Psoas muscle (tissue), 8 donors: ENCODE results near the gene FIGLA. TPM values are rescaled to one million over a fixed set of nuclear protein-coding genes. Genes with fewer than 3 reads are reported as not detected.

Experiments
- ATAC-seq, 4 donors: fragments of 200-7000 bp; cut with Tn5 transposase; one replicate each; pipeline ENCODE4 v1.9.1; 2020; ENCODE audit warnings: moderate library complexity in 3 of 4, mild to moderate bottlenecking in 2 of 4
- DNase-seq, 2 donors: peaks; one replicate each; pipeline ENCODE4 v3.0.0-alpha.2; 2020
- H3K27ac ChIP-seq: fragments of 200-600 bp; one replicate; pipeline ENCODE4 v1.8.0; 2022
- H3K27me3 ChIP-seq, 3 donors: fragments of 200-600 bp in 1 of 3; one replicate each; pipeline versions ENCODE4 v1.6.1 to v1.8.0; 2013 to 2022; ENCODE audit warnings: low read length in 2 of 3, mild to moderate bottlenecking in 2 of 3, moderate library complexity in 1 of 3; ENCODE audit not compliant: insufficient read depth in 3 of 3
- H3K36me3 ChIP-seq, 2 donors: fragments of 200-600 bp in 1 of 2; one replicate each; pipeline versions ENCODE4 v1.6.1 to v1.8.0; 2013 to 2022; ENCODE audit warnings: low read depth in 1 of 2, mild to moderate bottlenecking in 1 of 2, moderate library complexity in 1 of 2; ENCODE audit not compliant: insufficient read depth in 1 of 2
- H3K4me1 ChIP-seq: fragments of 200-600 bp; one replicate; pipeline ENCODE4 v1.8.0; 2022
- H3K4me3 ChIP-seq: fragments of 200-600 bp; one replicate; pipeline ENCODE4 v1.8.0; 2022; ENCODE audit warnings: mild to moderate bottlenecking
- H3K9me3 ChIP-seq: fragments of 200-600 bp; one replicate; pipeline ENCODE4 v1.8.0; 2022
- WGBS, 3 donors: extraction: QIAGEN DNeasy Blood & Tissue Kit; methylation state at CpG; one replicate each; pipeline versions ENCODE4 v1.1.6 to v1.1.7; 2013; 5-methylcytosine and 5-hydroxymethylcytosine counted together
- intact Hi-C, 2 donors: fragments of 100-400 bp; cut with DNase I; formaldehyde crosslinking; loops; one replicate each; pipeline versions ENCODE4 v1.11.0 to v1.14.2; 2022
- long read RNA-seq, 2 donors: library from polyadenylated mRNA; unstranded; transcript quantifications; one replicate each; pipeline ENCODE4 v2.0.0, GENCODE V29; 2021
- polyA plus RNA-seq, 3 donors: library from polyadenylated mRNA; stranded (reverse); fragments of 200-250 nt; gene quantifications; one replicate each; pipeline ENCODE4 v1.2.3, GENCODE V29; 2013
- total RNA-seq, 4 donors: library from RNA; stranded (reverse); fragmentation: NEBNext Ultra II Directional in 2 of 4; extraction: Animal tissue kit (Norgen Biotek cat#: 25700) in 2 of 4; gene quantifications; one replicate each; pipeline versions ENCODE4 v1.2.1 to v1.2.4, GENCODE V29; 2021 to 2023
- TF ChIP-seq, protein P1 (sequence below): fragments of 200-600 bp; IDR thresholded peaks from one replicate; pipeline ENCODE4 v1.8.0; 2022; ENCODE audit warnings: antibody characterized with exemption
- donor health status: healthy with polysubstance abuse.
- donor health status: DM: no; HTN: no; CAD: no; lungs with moderate emphysema.
- donor health status: Bipolar disorder and iron deficiency.
- donor health status: healthy.
- donor health status: DM: yes; HTN: yes; CAD: no.
- donor health status: DM: no; HTN: no; CAD: no.
- donor health status: DM: no; HTN: no; CAD: no.
- donor health status: DM: yes; HTN: yes; CAD: no.

FIGLA gene, protein sequence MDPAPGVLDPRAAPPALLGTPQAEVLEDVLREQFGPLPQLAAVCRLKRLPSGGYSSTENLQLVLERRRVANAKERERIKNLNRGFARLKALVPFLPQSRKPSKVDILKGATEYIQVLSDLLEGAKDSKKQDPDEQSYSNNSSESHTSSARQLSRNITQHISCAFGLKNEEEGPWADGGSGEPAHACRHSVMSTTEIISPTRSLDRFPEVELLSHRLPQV
- total RNA-seq = not detected
- polyA plus RNA-seq = under 1 TPM in 2 of 3 donors, not detected in 1; 0.12 to 0.21 TPM
- long read RNA-seq, donor 1 = 0 reads
- long read RNA-seq, donor 2 = 0 reads

DNA sequence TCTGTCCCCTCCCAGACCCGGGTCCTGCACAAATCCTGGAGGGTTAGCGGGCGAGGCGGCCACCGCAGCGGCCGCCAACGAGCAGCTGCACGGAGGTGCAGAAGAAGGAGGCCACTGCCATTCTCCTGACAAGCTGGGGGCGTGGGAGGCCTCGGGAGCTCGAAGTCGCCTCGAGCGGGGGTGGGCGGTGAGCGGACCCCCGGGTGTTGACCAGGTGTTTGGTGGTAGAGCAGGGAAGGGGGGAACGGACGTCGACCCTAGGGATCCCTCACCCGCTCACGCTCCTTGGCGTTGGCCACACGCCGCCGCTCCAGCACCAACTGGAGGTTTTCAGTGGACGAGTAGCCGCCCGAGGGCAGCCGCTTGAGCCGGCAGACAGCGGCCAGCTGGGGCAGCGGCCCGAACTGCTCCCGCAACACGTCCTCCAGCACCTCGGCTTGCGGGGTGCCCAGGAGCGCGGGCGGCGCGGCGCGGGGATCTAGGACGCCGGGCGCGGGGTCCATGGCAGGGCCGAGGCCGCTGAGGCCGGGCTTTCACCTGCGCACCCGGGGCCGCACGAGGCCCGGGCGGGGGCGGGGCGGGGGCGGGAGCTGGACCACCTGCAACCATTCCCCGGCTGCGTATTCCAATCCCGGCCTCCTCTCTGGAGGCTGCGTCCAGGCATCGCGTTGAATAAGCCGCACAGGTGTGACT lies at the start of gene FIGLA:
TSS of gene FIGLA (minus strand) at position 508 of the 693 bp plus-strand sequence. CDS start at position 503, 5 bp downstream.
- TF ChIP-seq, protein P1, sequence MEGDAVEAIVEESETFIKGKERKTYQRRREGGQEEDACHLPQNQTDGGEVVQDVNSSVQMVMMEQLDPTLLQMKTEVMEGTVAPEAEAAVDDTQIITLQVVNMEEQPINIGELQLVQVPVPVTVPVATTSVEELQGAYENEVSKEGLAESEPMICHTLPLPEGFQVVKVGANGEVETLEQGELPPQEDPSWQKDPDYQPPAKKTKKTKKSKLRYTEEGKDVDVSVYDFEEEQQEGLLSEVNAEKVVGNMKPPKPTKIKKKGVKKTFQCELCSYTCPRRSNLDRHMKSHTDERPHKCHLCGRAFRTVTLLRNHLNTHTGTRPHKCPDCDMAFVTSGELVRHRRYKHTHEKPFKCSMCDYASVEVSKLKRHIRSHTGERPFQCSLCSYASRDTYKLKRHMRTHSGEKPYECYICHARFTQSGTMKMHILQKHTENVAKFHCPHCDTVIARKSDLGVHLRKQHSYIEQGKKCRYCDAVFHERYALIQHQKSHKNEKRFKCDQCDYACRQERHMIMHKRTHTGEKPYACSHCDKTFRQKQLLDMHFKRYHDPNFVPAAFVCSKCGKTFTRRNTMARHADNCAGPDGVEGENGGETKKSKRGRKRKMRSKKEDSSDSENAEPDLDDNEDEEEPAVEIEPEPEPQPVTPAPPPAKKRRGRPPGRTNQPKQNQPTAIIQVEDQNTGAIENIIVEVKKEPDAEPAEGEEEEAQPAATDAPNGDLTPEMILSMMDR = no peak
- no peak for DNase-seq
- intact Hi-C loops = loop anchor here in 1 of 2 donors (5.0 kb wide), 1 partner anchor 157 kb away; no protein-coding TSS in a partner anchor

DNA sequence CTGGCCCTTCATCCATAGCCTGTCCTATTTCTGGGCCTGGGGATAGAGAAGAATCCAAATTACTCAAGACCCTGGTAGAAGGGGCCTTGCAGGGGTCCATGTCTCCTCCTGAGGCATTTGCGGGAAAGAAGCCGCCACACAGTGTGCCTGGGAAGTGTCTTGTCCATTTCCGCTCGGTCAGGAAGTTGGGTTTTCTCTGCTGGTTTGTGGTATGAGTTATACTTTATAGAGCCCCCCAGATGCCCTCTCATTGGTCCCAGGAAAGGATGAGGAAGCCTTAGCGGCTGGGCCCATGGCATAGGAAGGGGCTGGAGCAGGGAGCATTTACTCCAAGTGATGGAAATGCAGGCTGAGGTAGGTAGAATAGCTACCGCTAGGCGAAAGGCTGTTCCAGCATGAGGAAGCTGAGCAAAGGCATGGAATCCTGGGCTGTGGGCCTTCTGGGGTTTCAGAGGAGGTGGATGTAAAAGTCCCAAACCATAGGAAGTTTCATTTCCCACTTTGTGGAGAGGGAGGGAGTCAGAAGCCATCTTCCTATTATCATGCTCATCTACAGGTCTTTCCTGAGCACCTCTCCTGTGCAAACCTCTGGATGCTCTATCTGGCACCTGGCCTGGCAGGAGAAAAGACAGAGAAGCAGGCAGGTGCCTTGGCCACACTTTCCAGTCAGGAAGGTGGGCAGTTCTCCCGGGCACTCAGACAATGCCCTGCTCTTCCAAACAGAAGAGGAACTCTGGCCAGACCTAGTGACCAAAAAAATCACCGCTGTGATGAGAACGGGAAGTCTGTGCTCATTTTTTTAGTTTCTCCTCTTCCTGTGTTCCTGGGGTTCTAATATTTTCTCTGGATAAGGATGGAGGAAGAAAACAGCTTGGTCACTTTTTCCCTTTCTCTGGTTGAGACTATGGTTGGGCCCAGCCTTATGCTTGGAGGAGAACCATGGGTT lies 47.8 kb upstream of the FIGLA start:
- H3K4me3 ChIP-seq = no peak overlapping the region
- H3K36me3 ChIP-seq = no peaks in the 10 kb centered on the region
- ATAC-seq = no peak
- no peak for DNase-seq
- H3K27ac ChIP-seq = no peak overlapping the region
- H3K27me3 ChIP-seq = peaks cover 0 to 6% (median 2%) of the 10 kb centered on the region in 3 donors
- no peaks in the 10 kb centered on the region for H3K9me3 ChIP-seq
- 81 to 84% (median 82%) methylated on average over 10 of the region's 10 CpGs for WGBS, 3 donors
- H3K4me1 ChIP-seq = no peaks in the 10 kb centered on the region
- TF ChIP-seq, protein P1 = no peak
- intact Hi-C loops = no loop called here

More for the DNA sequence above, at the start of gene FIGLA:
- H3K4me1 ChIP-seq = peaks cover 3% of the 10 kb centered on the region
- H3K27me3 ChIP-seq = peaks cover 2 to 64% (median 9%) of the 10 kb centered on the region in 3 donors
- H3K27ac ChIP-seq = no peak within 1 kb of the TSS
- peak; percentile 20 to 53 (median 36) for ATAC-seq
- no peaks in the 10 kb centered on the region for H3K9me3 ChIP-seq
- 1 to 3% (median 3%) methylated on average over 52 to 69 of the region's 69 CpGs for WGBS, 3 donors
- H3K36me3 ChIP-seq = no peaks in the 10 kb centered on the region
- peak within 1 kb of the TSS; percentile 53 for H3K4me3 ChIP-seq

DNA sequence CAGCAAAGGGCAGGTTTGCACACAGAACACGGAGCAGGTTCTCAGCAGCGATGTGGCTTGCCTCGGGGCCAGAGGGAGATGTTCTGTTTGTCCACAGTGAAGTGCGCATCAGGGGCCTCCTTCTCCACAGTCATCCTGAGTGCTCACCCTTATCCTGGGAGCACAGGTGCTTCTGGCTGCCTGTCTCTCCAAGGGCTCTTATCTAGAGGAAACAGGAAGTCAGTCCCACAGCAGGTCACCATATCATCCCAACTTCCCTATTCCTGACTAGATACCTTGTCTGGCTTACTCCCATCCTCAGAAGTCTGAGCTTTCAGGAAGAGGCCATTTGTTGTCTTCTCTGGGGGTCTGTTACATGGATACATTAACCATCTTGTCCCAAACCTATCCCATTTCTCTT lies 45.2 kb upstream of the FIGLA start, which contains the start of gene CD207:
TSS of gene CD207 (minus strand) at position 174 of the 400 bp plus-strand sequence. CDS start at position 134, 40 bp downstream.
- ATAC-seq (no peak), DNase-seq (no peak)
- Histone ChIP-seq H3K27ac (no peak within 1 kb of the TSS), H3K4me3 (no peak within 1 kb of the TSS), H3K9me3 (no peaks in the 10 kb centered on the region), H3K27me3 (peaks cover 0 to 6% (median 2%) of the 10 kb centered on the region in 3 donors), H3K4me1 (no peaks in the 10 kb centered on the region), H3K36me3 (no peaks in the 10 kb centered on the region)
- 89 to 92% (median 91%) methylated on average over 4 of the region's 4 CpGs for WGBS, 3 donors
- TF ChIP-seq, protein P1 = no peak
- intact Hi-C loops = no loop called here

DNA sequence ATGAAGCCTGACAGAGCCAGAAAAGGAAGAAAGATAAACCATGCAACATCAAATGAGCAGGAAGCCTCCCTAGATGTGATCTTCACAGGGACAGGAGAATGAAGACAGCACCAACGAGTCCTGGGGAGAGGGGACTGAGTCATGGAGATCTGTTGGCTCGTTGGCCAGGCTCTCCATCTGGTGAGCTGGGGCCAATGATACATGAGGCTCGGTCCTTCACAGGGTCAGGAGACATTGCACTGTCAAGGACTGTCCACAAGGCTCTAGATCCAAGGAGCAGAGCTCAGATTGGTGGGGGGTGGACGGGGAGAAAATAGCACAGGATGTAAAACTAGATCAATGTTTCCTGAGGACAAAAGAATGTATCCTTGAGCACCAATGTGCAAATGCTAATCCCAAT lies 44.4 kb upstream of the FIGLA start:
- WGBS, 3 donors = 51 to 54% (median 52%) methylated on average over 4 of the region's 4 CpGs
- Histone ChIP-seq H3K4me3 (no peak overlapping the region), H3K27ac (no peak overlapping the region), H3K4me1 (no peaks in the 10 kb centered on the region), H3K9me3 (no peaks in the 10 kb centered on the region), H3K36me3 (no peaks in the 10 kb centered on the region), H3K27me3 (peaks cover 0 to 6% (median 2%) of the 10 kb centered on the region in 3 donors)
- no peak for DNase-seq
- ATAC-seq = no peak
- intact Hi-C loops = no loop called here
- TF ChIP-seq, protein P1 = no peak
